CD4-positive, CD25-positive, alpha-beta regulatory T cell (primary cell): ENCODE measurements around the gene ITPKC. TPM values are rescaled to one million over a fixed set of nuclear protein-coding genes. Genes with fewer than 3 reads are reported as not detected.

Source experiments
- ATAC-seq, 2 donors: fragments of 150-1000 bp; cut with Tn5 transposase; one replicate each; pipeline ENCODE4 v1.10.0; 2021; ENCODE audit warnings: low read depth in 2 of 2, moderate number of reproducible peaks in 2 of 2, moderate library complexity in 1 of 2
- DNase-seq, 3 donors: peaks; one replicate each; pipeline versions ENCODE4 v3.0.0 to v3.0.0-alpha.2; 2012 to 2022; ENCODE audit warnings: mixed read lengths in 1 of 3
- H3K27ac ChIP-seq: one replicate; pipeline ENCODE4 v1.7.0; 2013; ENCODE audit warnings: mild to moderate bottlenecking, low read length; ENCODE audit not compliant: insufficient read depth, poor library complexity, severe bottlenecking
- H3K27me3 ChIP-seq: one replicate; pipeline ENCODE4 v1.7.0; 2013; ENCODE audit warnings: low read length; ENCODE audit not compliant: control insufficient read depth, insufficient read depth
- H3K36me3 ChIP-seq: one replicate; pipeline ENCODE4 v1.7.0; 2013; ENCODE audit warnings: mild to moderate bottlenecking, low read length, moderate library complexity; ENCODE audit not compliant: control insufficient read depth, insufficient read depth
- H3K4me1 ChIP-seq: 2 replicates; pipeline ENCODE4 v1.7.0; 2013; ENCODE audit warnings: mild to moderate bottlenecking, low read length; ENCODE audit not compliant: insufficient read depth, control insufficient read depth, poor library complexity, severe bottlenecking
- H3K4me3 ChIP-seq: one replicate; pipeline ENCODE4 v1.7.0; 2013; ENCODE audit warnings: low read depth, mild to moderate bottlenecking, low read length, moderate library complexity
- H3K9me3 ChIP-seq, 2 experiments: 1 replicate in 1 of 2; 2 replicates in 1 of 2; pipeline ENCODE4 v1.7.0; 2013; ENCODE audit warnings: low read length in 2 of 2, mild to moderate bottlenecking in 1 of 2, moderate library complexity in 1 of 2; ENCODE audit not compliant: control insufficient read depth in 2 of 2
- H3K27ac Mint-ChIP-seq, 3 donors: one replicate each; pipeline ENCODE4 v1.8.0; 2020 to 2022; ENCODE audit warnings: mild to moderate bottlenecking in 3 of 3, mixed read lengths in 3 of 3, moderate library complexity in 2 of 3
- H3K27me3 Mint-ChIP-seq: one replicate; pipeline ENCODE4 v1.8.0; 2022; ENCODE audit warnings: mild to moderate bottlenecking, mixed read lengths
- H3K36me3 Mint-ChIP-seq: one replicate; pipeline ENCODE4 v1.8.0; 2020; ENCODE audit warnings: mixed read lengths
- H3K4me1 Mint-ChIP-seq, 4 donors: one replicate each; pipeline ENCODE4 v1.8.0; 2020 to 2022; ENCODE audit warnings: mixed read lengths in 4 of 4, mild to moderate bottlenecking in 1 of 4
- H3K4me3 Mint-ChIP-seq, 4 donors: one replicate each; pipeline ENCODE4 v1.8.0; 2020 to 2022; ENCODE audit warnings: mild to moderate bottlenecking in 4 of 4, mixed read lengths in 4 of 4, moderate library complexity in 3 of 4
- H3K9me3 Mint-ChIP-seq, 7 donors: one replicate each; pipeline ENCODE4 v1.8.0; 2020 to 2022; ENCODE audit warnings: mixed read lengths in 7 of 7, mild to moderate bottlenecking in 3 of 7, moderate library complexity in 2 of 7
- polyA plus RNA-seq, 4 donors: library from polyadenylated mRNA; unstranded; fragments of 300-500 nt; fragmentation: Illumina TruSeq; gene quantifications; one replicate each; pipeline ENCODE4 v1.2.3, GENCODE V29; 2021
- total RNA-seq: library from RNA; stranded (reverse); gene quantifications from one replicate; pipeline ENCODE4 v1.2.3, GENCODE V29; 2022

ITPKC gene
- total and polyA plus RNA-seq, 5 donors from 2014 or later = 2.2 to 5.6 (median 4.5) TPM

DNA sequence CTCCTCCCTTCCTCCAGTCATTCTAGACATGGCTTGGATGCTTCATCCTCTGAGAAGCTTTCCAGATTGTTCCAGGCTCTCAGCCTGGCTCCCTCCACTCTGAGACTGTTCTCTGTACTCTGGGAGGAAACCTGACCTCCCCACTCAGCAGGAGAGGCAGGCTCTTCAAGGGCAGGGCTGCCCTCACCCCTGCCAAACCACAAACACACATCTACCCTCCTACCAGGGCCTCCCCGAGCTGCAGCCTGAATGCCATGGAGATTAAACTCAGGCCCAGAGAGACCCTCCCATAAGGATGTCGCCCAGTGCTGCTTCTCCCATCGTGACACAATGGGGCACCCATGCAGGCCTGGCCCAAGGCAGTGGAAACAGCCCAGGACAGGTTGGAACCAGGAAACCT lies 42.6 kb upstream of the ITPKC start:
- Mint-ChIP-seq H3K36me3 (peaks cover 24% of the 10 kb centered on the region), H3K27me3 (no peaks in the 10 kb centered on the region), H3K27ac (no peak overlapping the region), H3K4me3 (no peak overlapping the region), H3K4me1 (no peaks in the 10 kb centered on the region), H3K9me3 (peaks cover 0 to 3% (median 0%) of the 10 kb centered on the region in 7 donors)
- H3K4me1 ChIP-seq = no peaks in the 10 kb centered on the region
- no peak overlapping the region for H3K27ac ChIP-seq
- H3K9me3 ChIP-seq = peaks cover 0 to 2% of the 10 kb centered on the region in 2 experiments
- no peaks in the 10 kb centered on the region for H3K27me3 ChIP-seq
- no peak overlapping the region for H3K4me3 ChIP-seq
- DNase-seq (no peak), ATAC-seq (no peak)
- H3K36me3 ChIP-seq = peaks cover 18% of the 10 kb centered on the region

DNA sequence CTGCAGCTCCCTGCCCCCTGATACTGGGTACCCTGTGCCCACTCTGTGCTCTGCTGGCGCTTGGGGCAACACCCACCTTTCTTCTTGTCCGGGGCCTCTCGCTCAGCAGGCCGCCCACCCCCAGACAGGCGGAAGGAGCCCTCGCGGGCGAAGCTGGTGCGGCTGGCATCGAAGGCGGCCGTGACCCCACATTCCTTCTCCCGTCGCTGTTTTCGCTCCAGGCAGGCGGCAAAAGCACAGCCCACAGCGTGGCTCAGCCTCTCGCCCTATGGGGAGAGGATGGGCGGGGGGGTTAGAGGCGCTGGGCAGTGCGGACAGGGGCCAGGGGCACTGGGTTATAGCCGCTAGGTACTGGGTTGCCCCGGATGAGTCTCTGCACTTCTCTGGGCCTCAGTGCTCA lies 39.8 kb upstream of the ITPKC start:
- DNase-seq (no peak), ATAC-seq (no peak)
- H3K4me1 ChIP-seq = no peaks in the 10 kb centered on the region
- H3K9me3 ChIP-seq = no peaks in the 10 kb centered on the region
- Mint-ChIP-seq H3K9me3 (no peaks in the 10 kb centered on the region), H3K27ac (no peak overlapping the region), H3K36me3 (peaks cover 17% of the 10 kb centered on the region), H3K4me1 (peaks cover 0 to 2% (median 0%) of the 10 kb centered on the region in 4 donors), H3K27me3 (no peaks in the 10 kb centered on the region), H3K4me3 (no peak overlapping the region)
- H3K27me3 ChIP-seq = no peaks in the 10 kb centered on the region
- H3K36me3 ChIP-seq = peaks cover 14% of the 10 kb centered on the region
- H3K27ac ChIP-seq = no peak overlapping the region
- H3K4me3 ChIP-seq = no peak overlapping the region

DNA sequence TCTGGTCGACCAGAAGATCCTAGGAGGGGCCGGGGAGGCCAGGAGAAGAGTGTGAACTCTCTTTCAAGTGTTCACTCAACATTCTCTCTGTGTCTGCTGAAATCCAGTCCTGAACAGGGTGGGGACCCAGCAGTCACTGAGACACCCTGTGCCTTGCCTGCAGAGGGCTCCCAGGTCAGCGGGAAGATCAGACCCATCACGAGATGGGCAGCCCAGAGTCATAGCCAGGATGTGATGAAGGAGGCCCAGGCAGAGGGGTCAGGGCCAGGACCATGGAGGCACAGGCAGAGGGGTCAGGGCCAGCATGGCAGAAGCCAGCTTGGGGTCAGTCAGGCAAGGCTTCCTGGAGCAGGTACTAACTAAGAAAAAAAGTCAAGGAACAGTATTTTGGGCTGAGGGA lies 35.9 kb upstream of the ITPKC start:
- Histone ChIP-seq H3K27ac (no peak overlapping the region), H3K9me3 (no peaks in the 10 kb centered on the region), H3K4me3 (no peak overlapping the region), H3K27me3 (no peaks in the 10 kb centered on the region), H3K36me3 (peaks cover 6% of the 10 kb centered on the region), H3K4me1 (no peaks in the 10 kb centered on the region)
- H3K27me3 Mint-ChIP-seq = no peaks in the 10 kb centered on the region
- H3K9me3 Mint-ChIP-seq = no peaks in the 10 kb centered on the region
- H3K4me3 Mint-ChIP-seq = no peak overlapping the region
- H3K27ac Mint-ChIP-seq = no peak overlapping the region
- H3K36me3 Mint-ChIP-seq = peaks cover 27% of the 10 kb centered on the region
- ATAC-seq (no peak), DNase-seq (no peak)
- H3K4me1 Mint-ChIP-seq = peaks cover 0 to 2% (median 0%) of the 10 kb centered on the region in 4 donors

DNA sequence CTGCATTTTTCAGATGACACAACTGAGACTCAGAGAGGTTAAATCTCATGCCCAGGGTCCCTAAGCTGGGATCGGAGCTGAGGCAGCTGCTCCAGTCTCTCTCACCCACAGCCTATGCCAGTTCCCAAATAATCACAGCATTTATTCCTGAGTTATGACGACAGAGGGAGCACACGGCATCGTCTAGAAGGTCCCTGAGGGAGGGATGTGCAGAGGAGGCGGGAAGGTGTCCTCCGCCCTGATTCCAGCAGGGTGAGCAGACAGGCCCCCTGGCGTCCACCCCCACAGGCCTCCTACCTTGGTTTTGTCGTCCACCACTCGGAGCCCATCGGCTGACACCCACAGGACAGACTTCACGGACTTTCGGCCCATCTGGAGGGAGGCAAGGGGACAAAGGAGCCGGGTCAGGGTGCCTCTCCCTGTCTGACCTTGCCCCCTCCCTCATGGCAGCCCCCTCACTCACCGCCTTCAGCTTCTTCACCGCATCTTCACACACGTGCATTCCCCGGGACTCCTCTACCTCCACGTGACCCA lies 34.4 kb upstream of the ITPKC start:
- no peak overlapping the region for H3K27ac Mint-ChIP-seq
- H3K4me1 Mint-ChIP-seq = peaks cover 0 to 2% (median 0%) of the 10 kb centered on the region in 4 donors

DNA sequence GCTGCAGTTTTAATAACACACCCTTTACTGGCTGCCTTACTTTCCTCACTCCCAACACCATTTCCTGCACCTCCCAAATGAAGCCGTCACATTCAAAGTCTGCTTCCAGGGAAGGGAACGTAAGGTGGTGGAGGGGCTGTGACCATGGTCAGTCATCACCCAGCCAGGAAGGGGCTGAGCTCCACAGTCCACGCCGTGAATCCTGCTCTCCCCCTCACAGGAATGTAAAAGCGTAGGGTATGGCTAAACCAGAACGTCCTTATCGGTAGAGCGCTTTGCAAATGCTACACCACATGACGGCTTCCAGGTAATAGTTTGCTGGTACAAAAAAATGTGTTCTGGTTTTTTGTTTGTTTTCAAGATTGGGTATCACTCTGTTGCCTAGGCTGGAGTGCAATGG lies 33.5 kb upstream of the ITPKC start:
- H3K4me3 Mint-ChIP-seq = no peak overlapping the region
- ATAC-seq (no peak), DNase-seq (no peak)
- H3K36me3 Mint-ChIP-seq = peaks cover 26% of the 10 kb centered on the region
- Histone ChIP-seq H3K4me1 (no peaks in the 10 kb centered on the region), H3K9me3 (no peaks in the 10 kb centered on the region), H3K27me3 (no peaks in the 10 kb centered on the region), H3K4me3 (no peak overlapping the region), H3K36me3 (peaks cover 2% of the 10 kb centered on the region), H3K27ac (no peak overlapping the region)
- no peaks in the 10 kb centered on the region for H3K27me3 Mint-ChIP-seq
- no peaks in the 10 kb centered on the region for H3K9me3 Mint-ChIP-seq
- peaks cover 0 to 2% (median 0%) of the 10 kb centered on the region in 4 donors for H3K4me1 Mint-ChIP-seq
- no peak overlapping the region for H3K27ac Mint-ChIP-seq

More for the DNA sequence above, 34.4 kb upstream of the ITPKC start:
- H3K27me3 Mint-ChIP-seq = no peaks in the 10 kb centered on the region
- no peaks in the 10 kb centered on the region for H3K9me3 Mint-ChIP-seq
- Histone ChIP-seq H3K9me3 (no peaks in the 10 kb centered on the region), H3K4me1 (no peaks in the 10 kb centered on the region), H3K27ac (no peak overlapping the region), H3K4me3 (no peak overlapping the region), H3K36me3 (peaks cover 3% of the 10 kb centered on the region), H3K27me3 (no peaks in the 10 kb centered on the region)
- H3K36me3 Mint-ChIP-seq = peaks cover 30% of the 10 kb centered on the region
- ATAC-seq = no peak
- no peak overlapping the region for H3K4me3 Mint-ChIP-seq
- DNase-seq = no peak

DNA sequence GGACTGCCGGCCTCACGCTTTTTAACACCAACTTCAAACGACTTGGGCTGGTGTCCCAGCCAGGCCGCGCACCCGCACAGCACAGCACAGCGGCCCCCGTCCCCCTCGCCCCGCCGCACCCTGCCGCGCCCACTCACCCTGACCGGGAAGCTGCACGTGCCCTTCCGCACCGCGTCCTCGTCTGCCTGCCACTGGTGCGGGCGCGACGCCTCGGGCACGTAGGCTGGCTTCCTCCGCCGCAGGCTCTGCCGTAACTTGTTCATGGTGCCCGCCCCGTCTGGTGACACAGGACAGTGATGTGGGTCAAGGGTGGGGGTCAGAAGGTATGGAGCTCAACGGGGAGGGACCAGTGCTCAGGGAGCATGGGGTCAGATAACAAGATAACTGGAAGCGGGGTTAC lies 32.6 kb upstream of the ITPKC start:
- DNase-seq = no peak
- no peak overlapping the region for H3K27ac Mint-ChIP-seq
- no peaks in the 10 kb centered on the region for H3K9me3 Mint-ChIP-seq
- H3K4me1 Mint-ChIP-seq = peaks cover 0 to 2% (median 0%) of the 10 kb centered on the region in 4 donors
- no peak overlapping the region for H3K4me3 ChIP-seq
- H3K9me3 ChIP-seq = no peaks in the 10 kb centered on the region
- peaks cover 26% of the 10 kb centered on the region for H3K36me3 Mint-ChIP-seq
- no peak for ATAC-seq
- H3K27me3 ChIP-seq = no peaks in the 10 kb centered on the region
- no peak overlapping the region for H3K27ac ChIP-seq
- no peak overlapping the region for H3K4me3 Mint-ChIP-seq
- no peaks in the 10 kb centered on the region for H3K36me3 ChIP-seq
- H3K4me1 ChIP-seq = no peaks in the 10 kb centered on the region
- H3K27me3 Mint-ChIP-seq = no peaks in the 10 kb centered on the region

DNA sequence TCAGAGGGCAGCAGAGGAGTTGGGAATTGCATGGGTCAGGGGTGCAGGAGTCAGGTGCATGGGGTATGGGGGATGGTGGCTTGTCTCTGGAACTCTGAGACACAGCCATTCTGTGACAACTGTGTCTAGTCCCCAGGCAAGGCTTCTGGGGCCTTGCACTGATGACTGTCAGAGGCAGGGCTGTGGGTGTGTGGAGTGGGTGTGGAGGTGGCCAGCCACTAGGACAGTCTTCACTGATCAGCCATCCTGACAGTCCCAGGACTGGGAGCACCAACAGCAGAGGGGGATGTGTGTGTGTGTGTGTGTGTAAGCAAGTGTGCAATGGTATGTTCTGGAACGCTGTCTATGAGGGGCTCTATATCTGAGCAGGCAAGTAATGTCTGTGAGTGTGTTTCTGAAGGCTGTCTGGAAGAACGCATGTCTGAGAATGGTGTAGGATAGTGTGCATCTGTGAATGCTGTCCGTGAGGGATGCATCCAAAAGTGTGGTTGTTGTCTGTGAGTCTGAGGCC lies 31.8 kb upstream of the ITPKC start:
- DNase-seq (no peak), ATAC-seq (no peak)
- Histone ChIP-seq H3K9me3 (no peaks in the 10 kb centered on the region), H3K27ac (no peak overlapping the region), H3K36me3 (no peaks in the 10 kb centered on the region), H3K4me3 (no peak overlapping the region), H3K4me1 (peaks cover 4% of the 10 kb centered on the region), H3K27me3 (no peaks in the 10 kb centered on the region)
- H3K27me3 Mint-ChIP-seq = no peaks in the 10 kb centered on the region
- H3K4me3 Mint-ChIP-seq = no peak overlapping the region
- no peak overlapping the region for H3K27ac Mint-ChIP-seq
- no peaks in the 10 kb centered on the region for H3K9me3 Mint-ChIP-seq
- no peaks in the 10 kb centered on the region for H3K4me1 Mint-ChIP-seq
- peaks cover 26% of the 10 kb centered on the region for H3K36me3 Mint-ChIP-seq

DNA sequence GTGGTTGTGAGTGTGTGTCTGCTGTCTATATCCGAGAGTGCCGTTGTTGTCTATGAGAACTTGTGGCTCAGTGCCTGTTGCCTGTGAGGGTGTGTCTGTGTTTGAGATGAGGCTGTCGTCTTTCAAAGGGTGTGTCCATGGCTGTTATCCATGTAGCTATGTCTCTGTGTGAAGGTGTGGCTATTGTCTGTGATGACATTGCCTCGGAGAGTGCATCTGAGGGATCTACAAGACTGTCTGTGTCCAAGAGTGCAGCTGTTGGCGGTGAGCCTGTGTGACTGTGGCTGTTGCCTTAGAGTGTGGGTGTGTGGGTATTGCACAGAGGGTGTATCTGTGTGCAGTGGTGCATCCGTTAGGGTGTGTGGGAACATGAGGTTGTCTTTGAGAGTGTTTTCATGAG lies 31.3 kb upstream of the ITPKC start:
- Histone ChIP-seq H3K27me3 (no peaks in the 10 kb centered on the region), H3K4me3 (no peak overlapping the region), H3K4me1 (peaks cover 5% of the 10 kb centered on the region), H3K27ac (no peak overlapping the region), H3K9me3 (no peaks in the 10 kb centered on the region), H3K36me3 (no peaks in the 10 kb centered on the region)
- no peak overlapping the region for H3K27ac Mint-ChIP-seq
- H3K36me3 Mint-ChIP-seq = peaks cover 26% of the 10 kb centered on the region
- H3K4me3 Mint-ChIP-seq = no peak overlapping the region
- H3K4me1 Mint-ChIP-seq = peaks cover 0 to under 1% (median 0%) of the 10 kb centered on the region in 4 donors
- H3K9me3 Mint-ChIP-seq = no peaks in the 10 kb centered on the region
- no peaks in the 10 kb centered on the region for H3K27me3 Mint-ChIP-seq
- DNase-seq (no peak), ATAC-seq (no peak)
